GM19099 (cell line): ENCODE data around the gene CARTPT.

Experiments used
- POLR2A ChIP-seq: IDR thresholded peaks from 3 replicates; pipeline ENCODE4 v1.6.1; 2011; ENCODE audit warnings: low read depth; ENCODE audit not compliant: insufficient read length; ENCODE audit errors: extremely low read depth

CARTPT gene

GRCh38 chr5:71714911-71715310, 4.2 kb upstream of the CARTPT start:
- no peak for TF ChIP-seq POLR2A

- TF ChIP-seq POLR2A, result no peak
Measured at GRCh38 chr5:71727978-71728377, 8.9 kb downstream of the CARTPT start.

GRCh38 chr5:71731015-71731414, 11.9 kb downstream of the CARTPT start:
- no peak for TF ChIP-seq POLR2A

GRCh38 chr5:71732011-71732410, 12.9 kb downstream of the CARTPT start:
- no peak for TF ChIP-seq POLR2A

DNA sequence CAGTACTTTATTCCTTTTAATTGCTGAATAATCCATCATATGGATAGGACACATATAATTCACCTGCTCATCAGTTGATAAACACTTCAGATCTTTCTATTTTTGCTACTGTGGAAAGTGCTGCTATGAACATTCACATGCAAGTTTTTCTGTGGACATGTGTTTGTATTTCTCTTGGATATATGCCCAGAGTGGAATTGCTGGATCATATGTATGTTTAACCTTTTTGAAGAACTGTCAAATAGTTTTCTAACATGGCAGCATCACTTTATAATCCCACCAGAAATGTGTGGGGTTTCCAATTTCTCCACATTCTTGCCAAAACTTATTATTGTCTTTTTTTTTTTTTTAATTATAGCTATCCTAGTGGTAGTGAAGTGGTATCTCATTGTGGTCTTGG, 15.1 kb downstream of the CARTPT start:
- TF ChIP-seq POLR2A, result no peak

DNA sequence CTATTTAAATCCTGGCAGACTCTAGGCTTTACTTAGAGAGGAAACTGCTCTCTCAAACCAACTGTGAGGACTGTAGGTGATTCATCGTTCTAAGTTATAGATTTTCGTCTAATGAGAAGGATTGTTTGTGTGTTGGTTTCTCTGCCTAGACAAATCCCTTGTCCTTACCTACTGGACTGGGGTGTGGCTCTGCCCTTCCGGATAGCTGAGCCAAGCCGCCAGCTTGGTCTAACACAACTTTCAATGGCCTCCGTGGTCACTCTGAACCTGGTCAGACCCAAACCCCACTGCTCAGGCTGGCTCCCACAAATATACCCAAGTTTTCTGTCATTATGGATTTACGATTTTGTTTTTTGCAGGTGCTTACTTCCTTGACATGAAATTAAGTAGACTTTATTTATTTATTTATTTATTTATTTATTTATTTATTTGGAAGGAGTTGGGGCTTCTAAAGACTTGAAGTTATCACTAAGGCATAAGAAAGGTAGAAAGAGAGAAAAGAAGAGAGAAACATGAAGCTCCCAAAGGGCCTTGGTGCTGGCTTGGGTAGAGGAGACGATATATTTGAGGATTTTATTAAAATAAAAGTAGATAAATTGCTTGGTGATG, 19.0 kb downstream of the CARTPT start:
- TF ChIP-seq POLR2A, result no peak

DNA sequence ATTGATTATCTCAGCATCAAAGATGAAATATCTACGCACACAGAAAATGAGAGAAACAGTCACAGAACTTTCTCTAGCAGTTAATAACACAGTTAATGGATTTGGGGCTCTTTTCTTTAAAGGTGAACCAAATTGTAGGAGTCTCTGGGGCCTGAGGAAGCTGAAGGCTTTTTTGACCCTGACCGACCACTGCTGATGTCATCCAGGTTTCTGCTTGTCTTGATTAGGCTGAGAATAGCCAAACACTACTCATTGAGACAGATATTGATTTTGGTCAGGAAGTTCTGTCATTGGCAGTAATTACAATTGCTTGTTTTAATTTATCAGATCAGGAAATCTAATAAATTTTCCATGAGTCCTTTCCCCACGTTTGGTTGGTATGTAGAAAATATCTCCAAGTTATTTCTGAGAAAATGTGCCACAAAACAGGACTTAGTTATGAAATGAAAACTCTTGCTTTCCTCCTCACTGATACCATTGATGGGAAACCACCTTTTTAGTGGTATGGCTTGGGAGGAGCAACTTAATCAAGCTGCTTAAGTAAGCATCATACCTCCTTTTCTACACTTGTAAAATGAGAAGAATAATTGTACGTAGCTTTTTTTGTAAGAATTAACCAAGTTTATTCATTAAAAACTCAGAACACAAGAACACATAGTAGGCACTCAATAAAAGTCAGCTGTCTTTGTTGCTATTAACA, 19.7 kb downstream of the CARTPT start:
- no peak for TF ChIP-seq POLR2A

GRCh38 chr5:71740015-71740753, 21.1 kb downstream of the CARTPT start:
- no peak for TF ChIP-seq POLR2A

DNA sequence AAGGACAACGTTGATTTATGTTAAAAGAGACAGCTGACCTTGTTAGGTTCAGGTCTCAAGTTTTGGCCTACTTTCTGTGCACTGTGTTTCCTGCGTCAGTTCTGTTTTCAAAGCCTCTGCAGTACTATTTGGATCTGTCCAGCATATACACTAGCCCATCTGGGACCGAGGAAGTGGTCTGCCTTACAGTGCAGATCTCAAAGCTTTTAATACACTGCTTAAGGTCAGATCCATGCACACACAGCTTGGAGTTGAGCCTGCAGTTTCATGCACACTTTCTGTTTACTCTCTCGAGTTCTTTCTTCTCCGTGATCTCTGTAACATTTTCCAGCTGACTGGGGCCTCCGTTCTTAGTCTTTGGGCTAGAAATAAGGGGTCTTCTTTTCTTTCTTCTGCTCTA, 24.1 kb downstream of the CARTPT start:
- no peak for TF ChIP-seq POLR2A

DNA sequence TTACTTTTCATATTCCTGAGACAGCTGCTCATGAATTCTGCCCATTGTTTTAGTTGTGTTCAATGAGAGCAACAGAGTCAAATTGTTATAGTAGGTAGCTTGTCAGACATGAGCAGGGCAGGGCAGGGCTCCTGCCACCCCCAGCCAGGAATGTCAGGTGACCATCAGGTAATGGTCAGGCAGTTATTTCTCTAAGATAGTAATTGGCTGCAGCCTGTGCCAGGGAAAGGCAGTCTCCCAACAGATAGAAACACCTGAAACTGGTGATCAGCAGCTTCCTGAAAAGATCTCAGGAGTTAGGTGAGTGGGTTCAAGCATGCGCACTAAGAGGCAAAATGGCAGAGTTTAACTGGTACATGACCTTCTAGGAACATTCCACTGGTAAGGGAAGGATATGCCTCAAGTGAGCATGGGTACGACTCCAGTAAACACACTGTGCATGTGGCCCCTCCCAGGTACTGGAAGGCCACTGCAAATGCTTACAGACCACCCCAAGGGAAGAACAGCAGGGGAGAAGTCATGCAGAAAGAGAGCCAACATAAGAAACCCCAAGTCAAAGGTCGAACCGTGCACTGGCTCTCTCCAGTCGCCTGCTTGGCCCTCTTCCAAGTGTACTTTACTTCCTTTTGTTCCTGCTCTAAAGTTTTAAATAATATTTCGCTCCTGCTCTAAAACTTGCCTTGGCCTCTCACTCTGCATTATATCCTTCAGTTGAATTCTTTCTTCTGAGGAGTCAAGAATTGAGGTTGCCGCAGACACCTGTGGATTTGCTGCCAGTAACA, 25.1 kb downstream of the CARTPT start:
- no peak for TF ChIP-seq POLR2A

- no peak for TF ChIP-seq POLR2A
Measured at GRCh38 chr5:71747182-71747581, 28.1 kb downstream of the CARTPT start.

DNA sequence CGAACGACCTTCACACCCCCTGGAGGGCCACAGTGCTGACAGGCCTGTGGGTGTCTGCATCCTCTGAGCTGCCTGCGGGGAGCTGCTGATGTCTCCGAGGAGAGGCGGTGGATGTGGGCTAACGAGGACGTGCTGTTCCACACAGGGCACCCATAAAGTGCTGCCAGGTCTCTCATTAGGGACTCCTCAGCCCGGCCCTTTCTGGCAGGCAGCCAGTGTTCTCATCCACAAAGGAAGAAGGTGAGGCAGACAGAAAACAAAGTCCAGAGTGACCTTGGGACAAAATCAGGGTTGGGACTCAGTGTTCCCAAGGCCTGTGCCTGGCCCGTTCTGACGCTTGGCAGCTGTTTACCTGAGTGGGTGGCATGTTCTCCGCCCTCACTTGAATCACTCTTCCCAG, 29.3 kb downstream of the CARTPT start:
- no peak for TF ChIP-seq POLR2A

DNA sequence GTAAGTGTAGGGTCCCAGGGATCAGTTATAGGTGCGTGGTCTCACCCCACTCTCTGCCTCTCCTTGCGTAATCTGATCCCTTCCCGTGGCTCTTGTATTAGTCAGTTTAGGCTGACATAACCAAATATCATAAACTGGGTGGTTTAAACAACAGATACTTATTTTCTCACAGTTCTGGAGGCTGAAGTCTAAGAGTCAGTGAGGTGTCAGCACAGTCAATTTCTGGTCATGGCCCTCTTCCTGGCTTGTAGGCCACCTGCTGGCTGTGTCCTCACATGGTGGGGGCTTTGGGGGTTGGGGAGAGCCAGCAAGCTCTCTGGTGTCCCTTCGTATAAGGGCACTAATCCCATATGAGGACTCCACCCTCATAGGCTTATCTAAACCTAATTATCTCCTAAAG, 32.3 kb downstream of the CARTPT start:
- TF ChIP-seq POLR2A, result no peak

- no peak for TF ChIP-seq POLR2A
Measured at GRCh38 chr5:71752441-71753190, 33.5 kb downstream of the CARTPT start.

- TF ChIP-seq POLR2A, result no peak
Measured at GRCh38 chr5:71757590-71758543, 38.8 kb downstream of the CARTPT start.
